GM04503 (cell line): ENCODE measurements around the gene LY86.

Source experiments
- DNase-seq: peaks from one replicate; pipeline ENCODE4 v3.0.0-alpha.2; 2012; ENCODE audit warnings: low read depth

The LY86 gene

DNA sequence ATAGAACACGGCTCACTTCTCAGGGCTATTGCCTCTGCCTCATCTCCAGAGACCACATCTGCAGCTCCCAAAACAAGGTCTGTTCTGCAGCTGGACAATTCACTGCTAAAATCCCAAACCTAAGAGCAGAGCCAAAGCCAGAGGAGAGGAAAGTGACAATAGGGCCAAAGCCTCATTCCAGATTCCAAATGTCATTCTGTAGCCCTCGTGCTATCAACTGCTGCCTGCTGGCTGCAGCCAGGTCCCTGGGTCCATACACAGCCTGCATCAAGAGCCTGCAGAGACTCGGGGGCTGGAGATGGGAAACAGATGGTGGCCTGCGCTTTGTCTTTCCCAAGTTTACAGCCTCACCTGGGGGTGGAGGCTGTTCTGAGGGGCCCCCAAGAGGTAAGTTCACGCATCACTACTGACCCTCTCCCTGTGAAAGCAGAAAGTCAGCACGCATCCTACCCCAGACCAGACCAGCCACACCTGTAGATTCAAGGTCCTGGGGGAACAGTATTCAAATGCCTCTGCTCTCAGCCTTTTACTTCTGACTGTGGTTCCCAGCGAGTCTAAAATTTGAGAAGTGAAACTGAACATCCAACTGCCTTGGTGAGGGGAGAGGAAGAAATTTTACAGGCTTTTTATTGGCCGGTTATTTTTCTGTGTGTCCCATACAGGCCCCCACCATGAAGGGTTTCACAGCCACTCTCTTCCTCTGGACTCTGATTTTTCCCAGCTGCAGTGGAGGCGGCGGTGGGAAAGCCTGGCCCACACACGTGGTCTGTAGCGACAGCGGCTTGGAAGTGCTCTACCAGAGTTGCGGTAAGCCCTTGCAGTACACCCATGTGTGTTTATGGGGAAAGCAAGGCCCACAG, at the start of gene LY86:
TSS of gene LY86 (plus strand) at position 657 of the 860 bp plus-strand sequence. CDS start at position 672, 15 bp downstream.
- no peak for DNase-seq

GRCh38 chr6:6539036-6539435, 49.5 kb upstream of the LY86 start:
- no peak for DNase-seq

DNA sequence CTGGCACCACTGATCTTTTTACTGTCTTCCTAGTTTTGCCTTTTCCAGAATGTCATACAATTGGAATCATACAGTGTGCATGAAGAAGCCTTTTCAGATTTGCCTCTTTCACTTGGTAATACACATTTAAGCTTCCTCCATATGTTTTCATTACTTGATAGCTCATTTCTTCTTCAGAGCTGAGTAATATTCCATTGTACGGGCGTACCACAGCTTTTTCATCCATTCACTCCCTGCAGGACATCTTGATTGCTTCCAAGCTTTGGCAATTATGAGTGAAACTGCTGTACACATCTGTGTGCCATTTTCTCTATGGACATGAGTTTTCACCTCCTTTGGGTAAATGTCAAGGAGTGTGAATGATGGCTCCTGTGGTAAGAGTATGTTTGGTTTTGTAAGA, 46.2 kb upstream of the LY86 start:
- DNase-seq = no peak

- DNase-seq = no peak
Measured at GRCh38 chr6:6543181-6543879, 45.2 kb upstream of the LY86 start.

DNA sequence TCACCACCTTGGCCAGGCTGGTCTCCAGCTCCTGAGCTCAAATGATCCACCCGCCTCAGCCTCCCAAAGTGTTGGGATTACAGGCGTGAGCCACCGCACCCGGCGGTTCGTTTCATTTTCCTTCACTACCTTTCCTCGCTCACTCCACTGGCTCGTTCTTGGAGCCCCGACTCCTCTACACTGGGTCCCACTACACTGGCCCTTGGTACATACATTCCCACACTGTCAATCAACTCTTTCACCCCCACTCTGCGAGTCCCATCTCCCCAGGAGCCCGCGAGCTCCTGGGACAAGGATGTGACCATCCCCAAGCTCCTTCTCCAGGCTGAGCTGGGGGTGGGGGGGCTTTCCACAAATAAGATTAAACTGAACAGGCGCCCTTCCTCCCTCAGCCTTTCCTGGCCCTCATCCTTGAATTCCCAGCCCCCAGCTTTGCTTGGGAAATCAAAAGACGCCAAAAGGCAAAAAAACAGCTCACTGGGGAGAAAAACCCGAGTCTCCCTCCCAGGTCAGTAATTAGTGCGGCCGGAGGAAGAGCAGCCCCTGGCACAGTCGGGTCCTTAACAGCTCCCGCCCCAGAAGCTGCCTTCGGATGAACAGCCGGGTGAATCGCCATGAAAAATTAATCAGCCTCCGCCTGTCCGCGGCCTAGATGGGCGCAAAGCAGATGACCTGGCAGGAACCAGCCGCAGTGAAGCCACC, 42.8 kb upstream of the LY86 start:
- no peak for DNase-seq

DNA sequence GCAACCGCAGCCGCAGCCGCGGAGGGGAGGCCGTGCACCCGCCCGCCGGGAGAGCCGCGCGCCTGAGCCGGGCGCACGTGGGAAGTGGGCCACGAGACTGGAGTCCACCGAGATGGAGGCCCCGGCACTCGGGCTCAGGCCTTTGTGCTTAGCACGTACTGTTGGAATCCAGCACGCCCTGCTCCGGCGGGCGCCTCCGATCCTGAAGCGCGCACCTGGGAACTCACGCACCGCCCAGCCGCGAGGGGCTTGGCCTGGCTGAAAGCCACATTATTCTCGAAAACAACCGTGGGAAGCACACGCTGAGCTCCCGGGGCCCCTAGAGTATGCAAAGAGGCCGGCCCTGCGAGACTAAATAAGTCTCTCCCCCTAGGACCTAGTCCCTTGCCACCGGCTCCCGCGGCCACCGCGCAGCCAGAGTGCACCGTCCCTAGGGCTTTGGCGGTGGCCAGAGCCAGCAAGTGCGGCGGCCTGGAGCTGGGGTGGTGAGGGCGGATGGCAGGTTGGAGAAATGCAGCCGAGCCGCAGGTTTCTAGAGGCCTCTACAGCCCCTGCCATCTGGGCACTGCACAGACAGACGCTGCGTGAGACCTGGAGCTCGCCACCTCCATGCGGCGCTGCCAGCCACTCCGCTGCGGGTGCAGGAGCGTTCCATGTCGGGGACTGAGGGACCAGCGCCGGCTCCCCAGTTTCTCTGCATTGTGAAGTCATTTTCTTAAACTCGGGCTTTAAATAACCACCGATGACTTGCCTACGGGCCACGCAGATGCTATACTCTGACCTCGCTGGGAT, 42.0 kb upstream of the LY86 start:
- DNase-seq = no peak

- peak; percentile 12 for DNase-seq
Measured at GRCh38 chr6:6547110-6547879, 41.2 kb upstream of the LY86 start.

GRCh38 chr6:6556161-6556737, 32.3 kb upstream of the LY86 start:
- no peak for DNase-seq

DNA sequence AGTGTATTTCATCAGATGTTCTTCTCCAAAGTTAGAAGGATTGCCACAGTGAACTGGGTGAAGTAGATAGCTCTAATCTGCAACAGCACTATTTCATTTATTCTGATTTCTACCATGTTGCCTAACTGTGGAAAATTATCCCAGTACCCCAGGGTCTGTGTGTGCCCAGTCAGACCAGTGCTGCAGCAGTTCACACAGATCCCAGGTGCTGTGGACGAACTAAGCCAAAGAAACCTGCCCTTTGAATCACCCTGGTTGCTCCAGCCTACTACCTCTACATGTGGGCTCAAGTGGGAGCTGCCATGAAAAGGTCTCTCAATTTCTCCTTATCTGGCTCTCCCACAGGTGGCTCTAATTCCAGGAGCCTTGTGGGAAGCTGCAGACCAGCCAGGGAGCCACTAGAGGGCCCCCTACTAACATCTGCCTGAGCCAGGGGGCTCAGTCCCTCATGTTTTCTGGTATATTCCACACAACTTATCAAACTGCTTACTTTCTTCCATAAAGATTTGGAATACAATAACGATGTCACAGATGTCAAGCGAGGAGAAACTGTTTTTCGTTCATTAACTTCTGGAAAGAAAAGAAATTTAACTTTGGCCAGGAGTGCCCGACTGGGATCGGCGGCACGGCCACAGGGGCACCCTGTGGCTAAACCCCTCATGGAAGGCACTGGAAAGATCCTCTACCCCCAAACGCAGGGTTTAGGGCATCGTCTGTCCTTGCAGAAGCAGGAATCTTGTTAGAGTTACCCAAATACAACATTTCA, 31.6 kb upstream of the LY86 start:
- DNase-seq = no peak

- DNase-seq = no peak
Measured at GRCh38 chr6:6557504-6557839, 31.0 kb upstream of the LY86 start.

GRCh38 chr6:6557886-6558285, 30.6 kb upstream of the LY86 start:
- DNase-seq = no peak

DNA sequence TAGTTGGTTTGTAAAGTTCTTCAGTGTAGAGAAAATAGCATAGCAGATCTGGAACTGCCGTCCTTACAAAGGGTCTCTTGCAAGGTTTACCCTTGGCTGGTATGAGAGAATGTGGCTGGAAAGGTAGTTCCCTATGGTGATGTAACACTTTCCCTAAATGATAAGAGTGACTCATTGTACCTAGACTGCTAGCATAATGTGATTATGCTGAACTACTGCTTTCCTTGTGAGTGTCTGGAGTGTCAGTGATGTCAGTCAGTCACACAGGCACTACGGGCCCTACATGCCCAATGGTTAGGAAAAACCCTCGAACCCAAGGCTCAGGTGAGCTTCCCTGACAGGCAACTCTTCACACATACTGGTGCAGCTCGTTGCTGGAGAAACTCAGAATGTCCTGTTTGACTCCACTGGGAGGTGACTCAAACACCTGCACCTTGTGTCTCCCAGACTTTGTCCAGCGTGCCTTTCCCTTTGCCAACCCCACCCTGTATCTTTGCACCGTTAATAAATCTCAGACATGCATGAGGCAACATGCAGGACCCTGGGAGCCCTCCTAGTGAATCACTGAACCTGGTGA, 28.4 kb upstream of the LY86 start:
- DNase-seq = no peak

- DNase-seq = no peak
Measured at GRCh38 chr6:6560909-6561308, 27.6 kb upstream of the LY86 start.

- DNase-seq = no peak
Measured at GRCh38 chr6:6564154-6564553, 24.4 kb upstream of the LY86 start.

- no peak for DNase-seq
Measured at GRCh38 chr6:6565069-6565468, 23.5 kb upstream of the LY86 start.

DNA sequence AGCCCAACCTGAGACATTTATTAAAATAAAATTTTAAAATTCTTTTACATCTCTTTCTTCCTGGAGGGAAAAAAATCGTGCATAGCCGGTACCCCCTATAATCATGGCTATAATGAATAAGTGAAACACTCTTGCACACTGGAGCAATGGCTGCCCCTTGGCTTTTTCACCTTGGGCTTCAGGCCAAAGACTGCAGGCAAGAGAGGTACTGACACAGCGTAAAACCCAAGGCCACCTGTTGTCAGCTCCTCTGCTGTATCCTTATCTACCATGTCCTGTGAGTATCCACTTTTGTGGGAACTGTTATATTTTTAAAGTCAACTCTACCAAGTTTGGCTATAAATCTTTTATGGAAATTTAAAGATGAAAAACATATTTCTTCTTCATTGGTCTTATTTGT, 23.0 kb upstream of the LY86 start:
- no peak for DNase-seq

GRCh38 chr6:6566766-6567165, 21.8 kb upstream of the LY86 start:
- DNase-seq = no peak

- DNase-seq = no peak
Measured at GRCh38 chr6:6569096-6569810, 19.3 kb upstream of the LY86 start.

DNA sequence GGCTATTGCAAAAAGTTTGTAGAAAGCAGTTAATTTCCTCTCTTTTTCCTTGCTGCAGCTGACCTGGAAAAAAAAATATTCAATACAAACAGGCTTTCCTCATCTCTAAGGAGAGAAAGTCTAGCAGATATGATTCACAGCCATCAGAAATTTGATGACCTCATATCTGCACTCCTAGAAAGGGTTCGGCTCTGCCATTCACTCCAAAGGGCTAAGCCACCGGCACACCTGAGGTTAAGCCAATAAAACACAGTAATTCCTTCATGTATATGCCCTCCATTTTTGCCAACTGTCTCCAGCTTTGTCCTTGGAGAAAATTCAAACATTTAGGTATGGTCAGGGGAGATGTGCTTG, 18.7 kb upstream of the LY86 start:
- no peak for DNase-seq
